GM18519 (cell line): ENCODE results near the gene BTBD1.
A peak's percentile ranks its signal among the peaks of the same experiment; 100 is the strongest.
"Not testable (repeated sequence)": the region's sequence is repeated elsewhere in the genome, so short reads cannot be mapped to it uniquely, and the experiment has no call there.

Source experiments
- ATAC-seq: cut with Tn5 transposase; IDR thresholded peaks from one replicate; pipeline ENCODE4 v1.9.1; 2021; ENCODE audit warnings: mild to moderate bottlenecking, moderate library complexity; ENCODE audit not compliant: unreplicated experiment, low FRiP score

Gene BTBD1

DNA sequence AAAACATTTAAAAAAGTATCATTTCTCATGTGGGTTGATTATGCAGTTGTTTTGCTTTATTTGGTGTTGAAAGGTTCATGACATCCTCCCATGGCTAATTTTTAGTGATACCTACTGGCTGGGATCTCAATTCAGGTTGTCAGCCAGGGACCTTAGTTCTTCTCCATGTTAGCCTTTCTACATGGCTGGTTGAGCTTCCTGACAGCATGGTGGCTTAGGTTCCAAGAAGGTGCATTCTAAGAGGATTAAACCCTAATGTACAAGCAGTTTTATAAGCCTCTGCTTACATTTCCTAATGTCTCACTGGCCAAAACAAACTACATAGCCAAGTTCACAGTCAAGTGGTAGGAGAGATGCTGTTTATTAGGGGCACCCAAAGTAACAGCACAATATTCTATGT lies 31.0 kb upstream of the BTBD1 start:
- ATAC-seq: no peak

DNA sequence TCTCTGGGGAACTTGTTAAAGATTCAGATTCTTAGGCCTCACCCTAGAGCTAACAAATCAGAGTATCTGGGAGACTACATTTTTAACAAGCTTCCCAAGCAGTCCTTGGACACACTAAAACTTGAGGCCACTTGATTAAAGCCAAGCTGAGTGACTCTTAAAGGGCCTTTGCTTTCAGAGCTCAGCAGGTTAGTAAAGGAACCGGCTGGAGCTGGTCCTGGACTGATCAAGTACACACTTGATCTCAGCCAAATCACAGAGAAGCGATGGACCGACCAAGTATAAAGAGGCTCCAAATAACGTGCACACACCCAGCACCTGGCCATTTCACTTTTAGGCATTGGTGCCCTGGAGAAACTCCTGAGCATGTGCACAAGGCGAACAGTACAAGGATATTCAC lies 27.5 kb upstream of the BTBD1 start:
- no peak for ATAC-seq

DNA sequence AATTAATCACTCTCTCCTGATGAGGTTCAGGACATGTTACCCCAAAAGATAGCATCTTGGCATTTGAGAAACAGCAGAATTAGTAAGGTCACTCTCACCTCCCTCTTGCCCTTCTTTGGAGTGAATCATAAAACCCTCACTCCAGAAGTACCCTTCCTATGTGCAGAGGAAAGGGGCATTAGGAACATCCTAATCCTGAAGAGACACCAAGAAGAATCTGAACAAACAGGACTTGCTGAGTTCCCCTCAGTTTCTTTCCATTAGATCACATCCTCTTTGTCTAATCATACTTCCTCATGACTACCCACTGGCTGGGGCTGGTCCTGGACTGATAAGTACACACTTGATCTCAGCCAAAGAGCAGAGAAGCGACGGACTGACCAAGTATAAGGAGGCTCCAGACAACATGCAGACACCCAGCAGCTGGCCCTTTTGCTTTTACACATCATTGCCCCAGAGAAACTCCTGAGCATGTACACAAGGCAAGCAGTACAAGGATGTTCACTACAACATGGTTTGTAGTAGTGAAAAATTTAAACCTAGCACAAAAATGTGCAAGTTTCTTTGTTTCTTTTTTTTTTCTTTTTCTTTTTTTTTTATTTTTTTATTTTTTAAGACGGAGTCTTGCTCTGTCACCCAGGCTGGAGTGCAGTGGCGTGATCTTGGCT lies 25.4 kb upstream of the BTBD1 start:
- peak; percentile 51 for ATAC-seq

DNA sequence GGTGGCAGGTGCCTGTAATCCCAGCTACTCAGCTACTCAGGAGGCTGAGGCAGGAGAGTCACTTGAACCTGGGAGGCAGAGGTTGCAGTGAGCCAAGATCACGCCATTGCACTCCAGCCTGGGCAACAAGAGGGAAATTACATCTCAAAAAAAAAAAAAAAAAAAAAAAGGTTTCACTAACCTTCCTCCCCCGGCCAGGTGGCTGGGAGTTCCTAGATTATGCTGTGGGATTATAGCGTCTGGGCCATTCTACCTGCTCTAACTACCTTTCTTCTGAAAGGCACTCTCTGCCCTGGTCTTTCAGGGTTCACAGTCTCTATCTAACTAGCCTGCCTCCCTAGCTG lies 24.9 kb upstream of the BTBD1 start:
- ATAC-seq: not testable (repeated sequence)

DNA sequence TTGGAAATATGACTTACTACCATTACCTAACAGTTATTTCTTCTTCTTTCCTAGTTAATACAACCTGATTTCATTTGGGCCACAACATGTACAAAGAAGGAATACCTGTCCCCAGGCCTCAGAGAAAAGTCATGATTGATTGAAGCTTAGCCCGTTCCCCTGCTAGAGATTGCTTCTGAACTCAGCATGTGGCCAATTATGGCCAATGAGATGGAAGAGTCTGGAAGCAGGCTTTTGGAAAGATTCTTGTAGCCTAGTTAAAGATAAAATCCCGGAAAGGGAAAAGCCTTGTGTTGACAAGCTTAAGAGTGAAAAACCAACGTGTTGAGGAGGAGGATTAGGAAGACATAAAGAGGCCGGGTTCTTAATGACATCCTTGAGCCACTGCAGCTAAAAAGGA lies 23.4 kb upstream of the BTBD1 start:
- ATAC-seq: no peak

DNA sequence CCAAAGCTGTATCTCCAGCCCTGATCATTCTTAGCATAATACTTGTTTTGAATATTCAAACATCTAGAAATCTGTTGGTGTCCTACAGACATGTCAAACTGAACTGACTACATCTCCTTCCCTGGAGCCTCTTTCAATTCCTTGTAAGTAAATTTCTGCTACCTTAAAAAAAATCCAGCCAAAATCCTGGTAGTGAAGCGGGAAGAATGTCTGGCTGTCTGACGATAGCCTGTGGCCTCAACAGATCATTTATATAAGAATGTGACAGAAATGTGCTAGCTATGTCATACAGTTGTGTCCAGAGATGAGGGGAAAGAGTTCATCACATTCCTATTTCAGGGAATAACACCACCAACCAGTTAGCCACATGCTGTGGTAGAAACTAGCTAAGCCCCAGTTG lies 21.8 kb upstream of the BTBD1 start:
- no peak for ATAC-seq

DNA sequence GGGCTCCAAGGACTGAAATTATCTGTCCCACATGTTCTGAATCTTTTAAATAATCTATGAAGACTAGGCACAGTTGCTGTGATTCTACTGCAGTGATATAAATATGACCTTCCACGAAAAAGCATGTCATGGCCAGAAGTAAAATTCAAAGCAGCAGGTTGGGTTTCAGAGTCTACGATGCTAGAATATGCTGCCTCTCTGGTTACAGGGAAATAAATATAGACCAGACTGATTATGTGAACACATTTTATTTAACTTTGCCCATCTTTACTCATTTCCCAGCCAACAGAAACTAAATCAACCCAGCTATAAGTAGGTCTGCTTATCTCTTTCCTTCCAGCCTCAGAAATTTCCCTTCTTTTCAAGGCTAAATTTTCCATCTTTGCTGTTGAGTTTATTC lies 20.5 kb upstream of the BTBD1 start:
- no peak for ATAC-seq

DNA sequence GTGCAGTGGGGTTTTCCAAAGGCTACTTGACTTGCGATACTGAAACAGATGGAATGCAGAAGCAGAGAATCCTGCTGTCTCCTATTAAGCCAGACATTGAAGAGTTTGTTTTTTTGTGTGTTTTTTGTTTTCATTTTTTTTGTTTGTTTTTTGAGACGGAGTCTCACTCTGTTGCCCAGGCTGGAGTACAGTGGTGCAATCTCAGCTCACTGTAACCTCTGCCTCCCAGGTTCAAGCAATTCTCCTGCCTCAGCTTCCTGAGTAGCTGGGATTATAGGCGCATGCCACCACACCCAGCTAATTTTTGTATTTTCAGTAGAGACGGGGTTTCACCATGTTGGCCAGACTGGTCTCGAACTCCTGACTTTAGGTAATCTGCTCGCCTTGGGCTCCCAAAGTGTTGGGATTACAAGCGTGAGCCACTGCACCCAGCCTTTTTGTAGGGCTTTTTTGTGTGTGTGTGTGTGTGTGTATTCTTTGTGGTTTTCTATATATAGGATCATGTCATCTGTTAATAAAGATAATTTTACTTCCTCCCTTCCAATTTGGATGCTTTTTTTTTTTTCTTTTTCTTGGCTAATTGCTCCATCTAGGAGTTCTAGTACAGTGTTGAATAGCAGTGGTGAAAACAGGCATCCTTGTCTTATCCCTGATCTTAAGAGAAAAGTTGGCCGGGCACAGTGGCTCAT lies 19.0 kb upstream of the BTBD1 start:
- ATAC-seq: not testable (repeated sequence)

DNA sequence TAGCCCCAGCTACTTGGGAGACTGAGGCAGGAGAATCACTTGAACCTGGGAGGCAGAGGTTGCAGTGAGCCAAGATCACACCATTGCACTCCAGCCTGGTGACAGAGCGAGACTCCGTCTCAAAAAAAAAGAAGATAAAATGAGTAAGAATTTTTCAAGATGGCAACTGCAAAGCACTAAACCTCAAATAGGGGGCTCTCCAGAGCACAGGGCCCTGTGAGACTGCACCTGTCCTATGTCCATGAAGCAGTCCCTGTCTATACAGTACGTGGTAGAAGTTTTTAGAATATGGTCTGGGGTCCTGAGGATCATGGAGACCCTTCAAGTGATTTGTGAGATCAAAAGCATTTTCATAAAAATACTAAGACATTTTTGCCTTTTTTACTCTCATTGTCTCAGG lies 18.4 kb upstream of the BTBD1 start:
- ATAC-seq: not testable (repeated sequence)

DNA sequence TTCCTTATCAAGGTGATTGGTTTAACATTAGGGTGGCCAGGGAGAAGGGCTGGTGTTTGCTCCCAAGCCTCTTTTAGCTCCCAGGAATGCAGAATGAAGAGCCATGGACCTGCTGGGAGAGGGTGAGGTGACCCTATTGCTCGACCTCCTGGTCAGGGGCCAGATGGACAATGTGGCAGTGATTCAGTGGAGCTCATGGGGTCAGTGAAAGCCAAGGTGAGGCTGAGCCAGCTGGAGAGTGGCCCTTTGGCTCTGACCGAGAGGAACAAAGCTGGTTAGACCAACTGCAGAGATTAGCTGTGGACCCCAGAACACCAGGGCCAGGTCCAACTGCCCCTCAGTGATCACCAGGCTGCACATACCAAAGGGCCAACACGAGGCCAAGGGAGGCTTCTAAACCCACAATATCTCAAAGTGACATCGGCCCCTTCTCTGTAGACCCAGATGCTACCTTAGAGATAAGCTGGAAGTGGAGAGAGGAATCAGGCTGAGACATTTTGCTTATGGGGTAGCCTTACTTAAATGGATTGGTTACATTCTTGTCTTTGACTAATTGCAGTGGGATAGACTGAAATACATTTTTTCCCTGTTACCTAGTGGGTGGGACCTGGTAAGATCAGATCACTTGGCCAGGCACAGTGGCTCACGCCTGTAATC lies 15.8 kb upstream of the BTBD1 start:
- no peak for ATAC-seq

DNA sequence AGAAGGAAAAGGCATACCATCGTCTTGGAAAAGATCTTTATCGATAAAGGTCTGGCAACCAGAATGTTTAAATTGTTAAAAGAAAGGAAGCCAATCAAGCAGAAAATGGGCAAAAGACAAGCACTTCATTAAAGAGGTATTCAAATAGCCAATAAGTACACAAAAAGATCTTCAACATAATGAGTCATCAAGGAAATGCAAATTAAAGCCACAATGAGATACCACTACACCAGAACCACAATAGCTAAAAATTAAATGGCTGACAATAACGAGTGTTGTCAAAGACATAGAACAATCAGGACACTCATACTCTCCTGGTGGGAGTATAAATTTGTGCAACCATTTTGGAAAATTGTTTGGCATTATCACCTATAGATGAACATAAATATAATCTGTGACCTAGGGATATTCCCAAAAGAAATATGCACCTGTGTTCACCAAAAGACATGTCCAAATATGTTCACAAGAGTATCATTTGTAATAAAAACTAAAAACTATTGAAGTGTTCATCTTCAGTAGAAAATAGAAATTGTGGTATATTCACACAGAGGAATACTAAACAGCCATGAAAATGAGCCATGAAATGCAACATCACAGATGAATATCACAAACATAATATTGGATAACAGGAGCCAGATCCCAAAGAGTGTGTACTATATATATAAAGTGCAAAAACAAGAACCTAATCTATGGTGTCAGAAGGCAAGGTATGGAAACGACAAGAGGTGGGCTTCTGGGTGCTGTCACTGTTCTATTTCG lies 14.4 kb upstream of the BTBD1 start:
- ATAC-seq: no peak

DNA sequence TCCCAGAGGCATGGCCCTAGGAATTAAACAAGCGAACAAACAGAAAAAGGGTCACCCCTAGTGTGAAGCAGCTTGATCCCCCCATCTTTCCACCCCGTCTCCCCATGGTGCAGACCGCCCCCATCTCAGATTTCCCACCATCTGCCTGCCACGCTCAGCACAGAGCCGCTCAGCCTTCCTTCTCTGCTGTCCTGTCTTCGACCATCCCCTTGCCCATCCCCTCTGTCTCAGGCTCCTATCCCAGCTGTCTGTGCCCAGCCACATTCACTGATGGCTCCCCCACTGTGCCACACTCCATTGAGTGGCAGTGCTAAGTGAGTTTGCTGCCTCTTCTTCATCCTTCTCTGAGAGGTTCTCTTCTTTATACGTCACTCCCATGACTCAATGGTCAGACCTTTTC lies 11.7 kb upstream of the BTBD1 start:
- no peak for ATAC-seq

DNA sequence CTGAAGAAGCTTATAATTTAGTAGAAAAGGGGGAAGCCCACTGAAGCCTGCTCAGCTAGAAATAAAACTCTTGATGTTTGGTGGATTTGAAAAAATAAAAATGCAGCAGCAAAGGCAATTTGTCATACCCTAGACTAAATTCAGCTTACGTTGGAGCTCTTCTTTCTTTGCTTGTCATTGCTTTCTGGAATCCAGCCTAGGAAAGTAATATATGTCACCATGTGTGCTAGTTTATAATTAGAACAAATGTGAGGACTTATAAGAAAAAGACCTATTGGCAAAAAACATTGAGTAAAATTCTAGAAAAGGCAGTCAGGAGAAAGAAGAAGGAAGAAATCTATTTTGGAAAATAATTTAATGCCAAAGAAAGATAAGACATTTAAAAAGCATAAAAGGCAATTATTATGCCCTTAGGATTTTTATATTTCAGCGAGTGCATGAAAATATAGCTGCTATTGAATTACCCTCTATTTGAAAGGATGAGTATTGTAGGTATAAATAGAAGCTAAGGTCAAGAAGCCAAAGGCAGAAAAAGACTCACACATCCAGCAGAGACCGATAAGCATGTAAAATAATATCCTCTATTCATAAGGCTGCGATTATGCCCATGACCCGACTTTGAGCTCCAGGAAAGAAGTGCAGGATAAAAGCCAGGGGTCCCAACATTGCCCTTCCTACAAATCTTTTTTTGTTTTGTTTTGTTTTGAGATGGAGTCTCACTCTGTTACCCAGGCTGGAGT lies 10.6 kb upstream of the BTBD1 start:
- no peak for ATAC-seq

DNA sequence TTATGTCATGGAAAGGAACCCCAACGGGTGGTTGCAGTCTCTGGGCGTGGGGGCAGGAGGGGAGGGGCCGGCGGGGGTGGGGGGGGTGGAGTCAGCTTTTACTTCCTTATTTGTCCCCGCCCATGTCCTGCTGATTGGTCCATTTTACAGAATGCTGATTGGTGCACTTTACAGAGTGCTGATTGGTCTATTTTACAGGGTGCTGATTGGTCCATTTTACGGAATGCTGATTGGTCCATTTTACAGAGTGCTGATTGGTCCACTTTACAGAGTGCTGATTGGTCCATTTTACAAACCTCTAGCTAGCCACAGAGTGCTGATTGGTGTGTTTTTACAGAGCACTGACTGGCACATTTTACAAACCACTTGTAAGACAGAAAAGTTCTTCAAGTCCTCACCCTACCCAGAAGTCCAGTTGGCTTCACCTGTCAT lies 2.2 kb upstream of the BTBD1 start:
- not testable (repeated sequence) for ATAC-seq

DNA sequence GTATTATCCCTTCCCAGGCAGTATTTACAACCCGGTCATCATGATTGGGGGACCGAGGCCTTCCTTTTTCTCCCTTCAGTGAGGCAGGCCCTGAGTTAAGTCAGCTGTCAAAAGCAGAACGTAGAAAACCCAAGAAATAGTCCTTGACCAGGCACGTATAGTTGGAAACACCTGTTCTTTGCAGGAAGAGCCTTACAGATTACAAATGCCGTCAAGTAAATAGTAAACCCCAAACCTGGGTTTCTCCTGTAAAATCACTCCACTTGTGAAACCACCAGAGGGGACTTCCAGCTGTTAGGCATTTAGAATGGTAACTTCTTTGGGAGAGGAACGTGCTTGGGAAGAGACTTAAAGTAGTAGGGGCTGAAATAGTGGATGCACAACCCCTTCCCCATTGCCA lies 1.0 kb upstream of the BTBD1 start:
- ATAC-seq: no peak

DNA sequence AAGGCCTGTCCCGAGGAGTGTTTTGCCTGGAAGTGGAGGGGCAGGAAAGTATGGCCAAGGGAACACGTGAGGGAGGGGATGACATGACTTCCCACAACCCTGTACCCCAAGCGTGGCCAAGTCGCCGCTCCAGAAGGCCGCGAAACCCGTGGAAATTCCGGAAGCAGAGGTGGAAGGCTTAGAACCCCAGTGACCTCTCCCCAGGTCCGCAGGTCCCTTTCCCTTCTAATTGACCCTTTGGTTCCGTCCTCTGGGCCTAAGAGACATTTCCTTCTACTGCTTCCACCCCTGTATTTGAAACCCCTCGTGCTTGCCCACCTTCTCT lies 548 bp upstream of the BTBD1 start:
- ATAC-seq: no peak

DNA sequence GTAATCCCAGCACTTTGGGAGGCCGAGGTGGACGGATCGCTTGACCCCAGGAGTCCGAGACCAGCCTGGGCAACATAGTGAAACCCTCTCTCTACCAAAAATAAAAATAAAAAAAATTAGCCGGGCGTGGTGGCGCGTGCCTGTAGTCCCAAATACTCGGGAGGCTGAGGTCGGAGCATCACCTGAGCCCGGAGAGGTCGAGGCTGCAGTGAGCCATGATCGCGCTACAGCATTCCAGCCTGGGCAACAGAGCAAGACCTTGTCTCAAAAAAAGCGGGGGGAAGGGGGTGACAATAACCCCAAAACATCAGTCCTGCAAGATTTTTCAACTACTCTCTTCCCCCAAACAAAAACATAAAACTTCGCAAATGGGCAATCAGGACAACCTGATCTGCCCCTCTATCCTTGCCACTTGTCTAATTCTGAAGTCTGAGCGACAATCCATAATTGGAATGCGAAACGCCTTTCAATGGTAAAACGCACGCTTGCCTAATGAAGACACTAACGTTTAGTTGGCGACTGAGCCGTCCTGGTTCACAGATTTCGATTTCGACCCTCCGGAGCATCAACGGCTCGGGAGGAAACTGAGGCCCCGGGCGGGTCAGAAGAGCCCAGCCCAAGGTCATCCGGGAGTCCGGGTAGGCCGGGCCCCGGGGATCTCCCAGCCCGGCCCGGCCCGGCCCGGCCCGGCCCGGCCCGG lies 868 bp downstream of the BTBD1 start:
- no peak for ATAC-seq

DNA sequence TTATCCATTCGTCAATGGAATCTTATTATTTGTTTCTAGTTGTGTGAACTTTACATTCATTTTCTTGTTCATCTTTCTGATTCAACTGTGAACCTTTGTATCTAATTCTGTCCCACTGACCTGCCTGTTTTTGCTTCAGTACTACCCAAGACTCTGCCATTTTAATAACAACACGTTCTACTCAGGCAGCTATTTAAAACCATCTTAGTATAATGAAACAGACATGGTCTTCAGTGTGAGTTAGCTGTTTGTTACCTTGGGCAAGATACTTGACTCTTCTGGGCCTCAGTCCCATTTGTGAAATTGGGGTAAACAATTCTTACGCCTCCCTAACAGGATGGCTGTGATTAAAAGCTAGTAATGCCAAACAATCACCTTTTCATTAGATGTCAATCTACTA lies 1.6 kb downstream of the BTBD1 start:
- no peak for ATAC-seq

DNA sequence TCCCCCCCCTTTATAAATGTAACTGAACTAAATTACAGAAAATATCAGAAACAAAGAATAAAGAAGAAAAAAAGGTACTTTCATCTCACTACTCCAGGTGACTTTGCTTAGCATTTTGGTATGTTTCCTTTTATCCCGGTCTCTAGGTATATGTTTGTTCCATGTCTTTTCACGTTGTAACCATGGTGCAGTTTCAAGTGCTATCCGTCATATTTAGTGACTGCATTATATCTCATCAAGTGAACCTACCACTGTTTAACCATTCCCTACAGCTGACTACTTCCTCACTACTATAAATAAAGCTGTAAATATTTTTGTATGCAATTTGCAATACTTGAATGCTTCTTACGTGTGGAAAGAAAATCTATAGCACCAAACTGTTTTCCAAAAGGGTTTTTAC lies 2.2 kb downstream of the BTBD1 start:
- ATAC-seq: no peak

DNA sequence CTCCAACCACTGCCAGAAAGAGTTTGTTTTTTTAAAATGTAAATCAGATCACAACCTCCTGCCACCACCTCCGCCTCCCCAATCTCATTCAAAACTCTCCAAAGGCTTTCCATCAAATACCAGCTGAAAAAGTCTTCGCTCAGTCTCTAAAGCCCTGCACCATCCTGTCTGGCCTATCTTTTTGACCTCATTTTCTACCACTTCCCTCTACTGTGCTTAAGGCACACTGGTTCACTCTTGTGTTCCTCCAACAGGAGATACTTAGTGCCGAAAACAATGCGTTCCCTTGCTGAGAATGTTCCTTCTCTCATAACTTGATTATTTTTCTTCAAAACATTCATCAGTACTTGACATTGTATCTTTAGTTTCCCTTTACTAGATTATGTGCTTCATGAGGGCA lies 3.5 kb downstream of the BTBD1 start:
- ATAC-seq: no peak
